Activated CD4-positive, alpha-beta T cell treated with anti-CD3 and anti-CD28 coated beads for 48 hours (primary cell): Measurements from ENCODE around the gene CAT.

Experiments used
- DNase-seq: peaks from one replicate; pipeline ENCODE4 v3.0.0-alpha.2; 2020

The CAT gene

GRCh38 chr11:34425867-34426266, 12.9 kb upstream of the CAT start:
- DNase-seq = no peak

- DNase-seq = no peak
These were observed 12.0 kb upstream of the CAT start for GRCh38 chr11:34426766-34427185.

DNA sequence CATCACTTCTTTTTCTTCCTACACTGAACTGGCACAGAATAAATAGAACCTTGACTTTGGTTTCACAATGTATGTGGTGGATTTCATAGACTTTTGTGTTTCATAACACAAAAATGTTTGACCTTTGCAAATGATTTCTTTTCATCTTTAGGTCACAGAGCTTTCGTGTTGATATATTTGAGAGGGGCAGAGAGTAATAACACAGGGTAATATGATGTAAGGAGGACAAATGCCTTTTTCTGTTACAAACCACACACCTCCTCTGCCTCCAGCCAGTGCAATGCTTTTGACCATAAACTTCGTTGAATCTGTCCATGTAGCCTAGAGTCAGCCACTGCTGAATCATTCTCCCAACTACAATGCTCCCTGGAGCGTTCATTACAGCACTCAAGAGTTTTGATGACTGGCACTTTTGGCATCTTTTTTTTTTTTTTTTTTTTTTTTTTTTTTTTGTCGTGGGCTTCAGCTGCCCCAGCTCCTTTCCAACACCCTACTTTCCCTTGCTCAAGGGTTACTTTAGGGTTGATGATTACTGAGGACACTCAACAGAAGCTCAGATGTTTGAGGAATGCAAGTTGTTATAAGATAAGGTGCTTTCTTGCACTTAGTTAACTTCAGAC, 11.4 kb upstream of the CAT start:
- DNase-seq = no peak

GRCh38 chr11:34431979-34432378, 6.8 kb upstream of the CAT start:
- DNase-seq = no peak

- no peak for DNase-seq
These were observed 5.9 kb upstream of the CAT start for GRCh38 chr11:34432822-34433221.

DNA sequence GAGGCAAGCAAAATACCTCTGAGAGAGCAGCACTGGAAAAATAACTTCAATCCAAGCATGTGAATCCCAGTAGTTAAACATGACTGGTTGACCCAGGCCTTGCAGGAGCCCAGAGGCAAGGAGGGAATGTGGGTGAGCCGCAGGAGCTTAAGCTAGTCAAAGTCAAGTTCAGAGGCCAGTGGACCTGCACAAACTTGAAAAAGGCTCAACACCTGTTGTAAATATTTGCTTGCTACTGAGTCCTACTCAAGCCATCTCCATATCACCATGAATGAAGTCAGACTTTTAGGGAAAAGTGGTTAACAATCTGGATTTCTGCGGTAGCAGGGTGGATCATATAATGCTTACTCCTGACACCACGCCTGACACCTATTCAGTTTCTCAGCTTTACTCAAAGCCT, 4.8 kb upstream of the CAT start:
- no peak for DNase-seq

DNA sequence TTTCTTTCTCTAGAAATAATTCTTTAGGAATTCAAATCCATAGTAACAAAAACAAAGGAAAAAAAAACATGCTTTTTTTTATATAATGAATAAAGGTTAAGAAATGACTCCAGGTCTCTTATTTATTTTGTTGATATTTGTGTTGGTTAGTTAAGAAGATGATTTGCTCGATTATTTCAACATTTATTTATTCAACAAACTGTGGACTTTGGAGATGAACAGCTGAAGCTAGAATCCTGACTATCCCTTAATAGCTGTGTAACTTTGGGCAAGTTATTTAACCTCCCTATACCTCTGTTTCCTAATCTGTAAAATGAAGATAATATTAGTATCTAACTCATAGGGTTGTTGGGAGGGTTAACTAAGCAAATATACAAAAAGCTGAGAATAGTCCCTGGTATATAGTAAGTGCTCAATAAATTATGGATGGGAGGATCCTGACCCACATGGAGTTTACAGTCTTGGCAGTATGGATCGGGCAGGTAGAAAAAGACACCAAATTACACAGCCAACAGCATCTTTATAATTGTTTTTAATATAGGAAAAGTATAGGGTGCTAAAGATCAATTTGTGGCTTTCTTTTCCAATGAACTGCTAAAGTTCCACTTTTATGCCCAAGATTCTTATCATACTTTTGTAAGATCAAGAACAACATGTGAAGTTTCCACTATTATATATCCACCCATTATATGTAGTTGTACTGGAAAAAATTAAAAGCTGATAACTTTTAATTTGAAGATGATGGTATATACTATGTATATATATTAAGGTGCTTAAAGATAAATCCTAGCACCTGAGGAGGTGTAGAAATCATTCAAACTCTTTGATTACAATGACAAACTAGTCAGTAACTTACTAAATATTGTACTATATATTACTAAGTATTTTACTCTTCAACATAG, 1.3 kb upstream of the CAT start:
- DNase-seq = no peak

- no peak for DNase-seq
These were observed 970 bp downstream of the CAT start for GRCh38 chr11:34439610-34440198.

DNA sequence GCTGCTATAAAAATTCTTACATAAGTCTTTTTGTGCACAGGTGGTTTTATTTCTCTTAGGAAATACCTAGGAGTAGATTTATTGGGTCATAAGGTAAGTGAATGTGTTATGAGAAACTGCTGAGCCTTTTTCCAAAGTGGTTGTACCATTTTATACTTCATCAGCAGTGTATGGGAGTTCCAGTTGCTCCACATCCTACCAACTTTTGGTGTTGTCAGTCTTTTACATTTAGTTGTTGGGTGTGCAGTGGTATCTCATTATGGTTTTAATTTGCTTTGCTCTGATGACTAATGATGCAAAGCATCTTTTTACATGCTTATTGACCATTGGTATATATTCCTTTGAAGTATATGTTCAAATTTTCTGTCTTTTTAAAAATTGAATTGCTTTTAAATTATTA, 3.1 kb downstream of the CAT start:
- no peak for DNase-seq

GRCh38 chr11:34443136-34443535, 4.4 kb downstream of the CAT start:
- no peak for DNase-seq

DNA sequence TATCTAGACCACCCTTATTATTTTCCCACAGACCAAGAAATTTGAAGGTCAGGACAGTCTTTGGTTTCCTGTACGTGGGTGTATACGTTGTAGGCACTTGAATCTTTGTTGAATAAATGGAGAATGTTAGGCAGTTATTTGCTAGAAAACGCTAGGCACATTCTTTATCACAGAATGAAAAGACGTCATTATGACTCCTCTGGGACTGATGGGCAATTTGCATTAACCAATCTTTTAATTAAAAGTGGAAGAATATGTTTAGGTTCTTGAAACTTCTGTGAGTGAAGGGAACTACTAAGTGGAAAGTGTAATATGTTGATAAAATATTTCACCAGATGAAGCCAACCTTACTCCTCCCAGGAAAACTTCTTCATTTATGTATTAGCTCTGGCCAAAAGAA, 5.7 kb downstream of the CAT start:
- DNase-seq = no peak

- no peak for DNase-seq
These were observed 7.2 kb downstream of the CAT start for GRCh38 chr11:34445956-34446355.

- DNase-seq = no peak
These were observed 7.7 kb downstream of the CAT start for GRCh38 chr11:34446386-34446785.

- DNase-seq = no peak
These were observed 8.3 kb downstream of the CAT start for GRCh38 chr11:34447044-34447443.

DNA sequence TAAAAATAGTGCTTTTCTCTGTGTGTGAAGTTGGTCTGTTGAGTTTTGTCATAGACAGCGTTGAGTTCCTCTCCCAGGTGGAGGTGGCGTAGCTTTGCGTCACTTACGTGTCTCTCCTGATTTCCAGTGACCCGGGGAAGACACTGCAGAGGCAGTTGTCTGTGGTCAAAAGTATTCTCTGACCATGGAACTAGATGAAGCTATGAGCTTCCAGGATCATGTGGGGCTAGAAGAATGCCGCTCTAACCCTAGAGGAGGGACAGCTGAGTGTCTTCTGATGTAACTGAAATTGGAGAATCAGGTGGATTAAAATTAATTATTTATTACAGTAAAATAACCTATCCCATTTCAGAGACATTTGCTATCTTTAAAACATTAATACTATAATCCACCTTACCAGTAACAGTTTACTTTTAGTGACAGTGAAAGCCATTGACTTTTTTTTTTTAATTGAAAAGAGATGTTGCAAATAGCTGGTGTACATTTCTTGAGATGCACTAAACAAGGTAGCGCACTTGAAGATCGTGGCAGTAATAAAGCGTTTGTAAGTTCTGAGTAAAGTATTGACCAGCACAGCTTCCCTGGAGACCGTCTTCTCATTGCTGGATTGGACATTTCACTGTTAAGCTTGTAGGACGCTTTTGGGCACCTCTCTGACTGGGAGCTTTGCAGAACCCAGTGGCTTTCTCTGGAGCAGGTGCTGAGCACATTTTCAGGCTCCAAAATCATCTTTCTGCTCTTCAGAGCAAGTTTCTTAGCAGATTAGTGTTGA, 9.7 kb downstream of the CAT start:
- no peak for DNase-seq

GRCh38 chr11:34449013-34449412, 10.3 kb downstream of the CAT start:
- DNase-seq = peak; percentile 17

DNA sequence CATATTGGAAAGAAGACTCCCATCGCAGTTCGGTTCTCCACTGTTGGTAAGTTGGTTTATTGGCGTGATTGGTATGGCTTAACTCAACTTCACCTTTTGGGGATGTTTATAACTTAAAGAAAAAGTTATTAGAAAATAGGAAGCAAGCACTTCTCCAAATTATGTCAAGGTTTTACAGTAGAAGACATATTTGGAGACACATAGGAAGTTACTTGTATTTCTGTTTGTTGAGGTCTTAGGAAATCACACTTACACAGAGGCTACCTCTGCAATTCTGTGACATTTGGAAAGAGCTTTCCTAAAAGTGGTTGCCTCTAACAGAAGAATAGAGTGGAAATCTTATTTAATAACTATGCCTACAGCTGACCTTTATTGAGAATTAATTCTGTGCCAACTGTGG, 12.3 kb downstream of the CAT start:
- DNase-seq = no peak

DNA sequence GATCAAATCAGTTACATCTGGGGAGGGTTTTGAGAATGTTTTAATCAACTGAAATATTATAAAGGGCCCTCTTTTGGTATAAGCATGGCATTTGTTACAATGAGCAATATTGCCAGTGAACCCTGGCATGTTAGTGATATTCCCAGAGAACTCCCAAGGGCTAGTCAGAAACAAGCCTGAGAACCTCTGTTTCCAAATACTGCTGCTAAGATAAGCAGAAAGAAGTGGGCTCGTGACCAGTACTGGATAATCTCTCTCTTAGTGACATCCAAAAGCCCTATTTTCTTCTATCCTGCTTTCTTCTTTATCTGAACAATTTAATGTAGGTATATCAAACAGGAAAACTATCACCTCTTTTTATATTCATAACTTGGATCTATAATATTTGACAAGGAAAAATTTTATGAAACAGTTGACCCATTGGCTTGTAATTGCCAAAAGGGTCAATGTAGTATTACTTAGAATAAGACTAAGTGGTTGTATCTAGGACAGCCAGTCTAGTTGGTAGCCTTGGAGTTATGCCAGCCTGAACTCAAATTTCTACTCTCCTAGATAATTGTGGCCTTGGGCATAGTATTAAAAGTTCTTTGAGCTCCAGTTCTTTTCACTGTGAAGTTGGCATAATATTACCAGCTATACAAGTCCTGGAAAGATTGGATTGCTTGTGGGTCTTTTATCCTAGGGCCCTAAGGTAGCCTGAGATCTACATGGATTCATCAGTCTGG, 15.7 kb downstream of the CAT start:
- no peak for DNase-seq

GRCh38 chr11:34457607-34458006, 18.9 kb downstream of the CAT start:
- no peak for DNase-seq

DNA sequence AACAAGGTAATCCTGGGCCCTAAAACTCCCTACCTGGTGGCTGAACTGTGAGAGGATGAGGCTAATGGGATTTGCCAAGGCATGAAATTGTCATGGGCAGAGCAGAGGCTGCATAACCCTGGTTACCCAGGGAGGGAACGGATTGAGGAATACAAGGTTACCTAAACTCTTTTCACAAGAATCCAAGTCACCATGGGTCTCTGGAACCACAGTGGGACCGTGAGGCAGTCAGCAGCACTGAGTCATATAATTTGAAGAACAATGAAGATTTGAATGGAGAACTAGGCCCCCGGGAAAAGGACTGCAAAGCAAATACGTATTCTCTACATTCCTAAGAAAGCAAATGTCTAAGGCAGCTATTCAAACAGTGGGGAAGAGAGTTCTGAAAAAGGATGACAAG, 19.8 kb downstream of the CAT start:
- DNase-seq = no peak

- no peak for DNase-seq
These were observed 20.9 kb downstream of the CAT start for GRCh38 chr11:34459507-34460162.

- DNase-seq = no peak
These were observed 21.5 kb downstream of the CAT start for GRCh38 chr11:34460278-34460677.
